Thyroid gland (tissue), 4 donors: ENCODE results near the gene INMT.

Experiments
- POLR2A ChIP-seq, 2 donors: fragments of 450-650 bp; IDR thresholded peaks; one replicate each; pipeline ENCODE4 v1.6.1; 2017; ENCODE audit warnings: antibody characterized with exemption in 2 of 2, mild to moderate bottlenecking in 2 of 2, moderate library complexity in 1 of 2
- TF ChIP-seq, protein P1 (sequence below), 6 experiments: fragments of 200-600 bp in 3 of 6; fragments of 450-650 bp in 3 of 6; sonication (generic) in 3 of 6; IDR thresholded peaks; one replicate each; pipeline ENCODE4 v1.5.1; 2016 to 2019; ENCODE audit warnings: antibody characterized with exemption in 6 of 6, mild to moderate bottlenecking in 2 of 6, inconsistent platforms in 1 of 6, moderate library complexity in 1 of 6

- TF ChIP-seq, protein P1, sequence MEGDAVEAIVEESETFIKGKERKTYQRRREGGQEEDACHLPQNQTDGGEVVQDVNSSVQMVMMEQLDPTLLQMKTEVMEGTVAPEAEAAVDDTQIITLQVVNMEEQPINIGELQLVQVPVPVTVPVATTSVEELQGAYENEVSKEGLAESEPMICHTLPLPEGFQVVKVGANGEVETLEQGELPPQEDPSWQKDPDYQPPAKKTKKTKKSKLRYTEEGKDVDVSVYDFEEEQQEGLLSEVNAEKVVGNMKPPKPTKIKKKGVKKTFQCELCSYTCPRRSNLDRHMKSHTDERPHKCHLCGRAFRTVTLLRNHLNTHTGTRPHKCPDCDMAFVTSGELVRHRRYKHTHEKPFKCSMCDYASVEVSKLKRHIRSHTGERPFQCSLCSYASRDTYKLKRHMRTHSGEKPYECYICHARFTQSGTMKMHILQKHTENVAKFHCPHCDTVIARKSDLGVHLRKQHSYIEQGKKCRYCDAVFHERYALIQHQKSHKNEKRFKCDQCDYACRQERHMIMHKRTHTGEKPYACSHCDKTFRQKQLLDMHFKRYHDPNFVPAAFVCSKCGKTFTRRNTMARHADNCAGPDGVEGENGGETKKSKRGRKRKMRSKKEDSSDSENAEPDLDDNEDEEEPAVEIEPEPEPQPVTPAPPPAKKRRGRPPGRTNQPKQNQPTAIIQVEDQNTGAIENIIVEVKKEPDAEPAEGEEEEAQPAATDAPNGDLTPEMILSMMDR (IDR thresholded peaks at IDR 0.05) = no peak
- TF ChIP-seq POLR2A (IDR thresholded peaks at IDR 0.05) = no peak
These were observed 25.5 kb upstream of the INMT start for GRCh38 chr7:30726296-30727006.
